HG03066 (cell line): Measurements from ENCODE around the gene FOCAD.
A peak's percentile ranks its signal among the peaks of the same experiment; 100 is the strongest.
"Not testable (repeated sequence)": the region's sequence is repeated elsewhere in the genome, so short reads cannot be mapped to it uniquely, and the experiment has no call there.

ENCODE experiments used
- ATAC-seq: cut with Tn5 transposase; IDR thresholded peaks from one replicate; pipeline ENCODE4 v1.9.1; 2021; ENCODE audit warnings: low read depth; ENCODE audit not compliant: unreplicated experiment

The FOCAD gene, protein sequence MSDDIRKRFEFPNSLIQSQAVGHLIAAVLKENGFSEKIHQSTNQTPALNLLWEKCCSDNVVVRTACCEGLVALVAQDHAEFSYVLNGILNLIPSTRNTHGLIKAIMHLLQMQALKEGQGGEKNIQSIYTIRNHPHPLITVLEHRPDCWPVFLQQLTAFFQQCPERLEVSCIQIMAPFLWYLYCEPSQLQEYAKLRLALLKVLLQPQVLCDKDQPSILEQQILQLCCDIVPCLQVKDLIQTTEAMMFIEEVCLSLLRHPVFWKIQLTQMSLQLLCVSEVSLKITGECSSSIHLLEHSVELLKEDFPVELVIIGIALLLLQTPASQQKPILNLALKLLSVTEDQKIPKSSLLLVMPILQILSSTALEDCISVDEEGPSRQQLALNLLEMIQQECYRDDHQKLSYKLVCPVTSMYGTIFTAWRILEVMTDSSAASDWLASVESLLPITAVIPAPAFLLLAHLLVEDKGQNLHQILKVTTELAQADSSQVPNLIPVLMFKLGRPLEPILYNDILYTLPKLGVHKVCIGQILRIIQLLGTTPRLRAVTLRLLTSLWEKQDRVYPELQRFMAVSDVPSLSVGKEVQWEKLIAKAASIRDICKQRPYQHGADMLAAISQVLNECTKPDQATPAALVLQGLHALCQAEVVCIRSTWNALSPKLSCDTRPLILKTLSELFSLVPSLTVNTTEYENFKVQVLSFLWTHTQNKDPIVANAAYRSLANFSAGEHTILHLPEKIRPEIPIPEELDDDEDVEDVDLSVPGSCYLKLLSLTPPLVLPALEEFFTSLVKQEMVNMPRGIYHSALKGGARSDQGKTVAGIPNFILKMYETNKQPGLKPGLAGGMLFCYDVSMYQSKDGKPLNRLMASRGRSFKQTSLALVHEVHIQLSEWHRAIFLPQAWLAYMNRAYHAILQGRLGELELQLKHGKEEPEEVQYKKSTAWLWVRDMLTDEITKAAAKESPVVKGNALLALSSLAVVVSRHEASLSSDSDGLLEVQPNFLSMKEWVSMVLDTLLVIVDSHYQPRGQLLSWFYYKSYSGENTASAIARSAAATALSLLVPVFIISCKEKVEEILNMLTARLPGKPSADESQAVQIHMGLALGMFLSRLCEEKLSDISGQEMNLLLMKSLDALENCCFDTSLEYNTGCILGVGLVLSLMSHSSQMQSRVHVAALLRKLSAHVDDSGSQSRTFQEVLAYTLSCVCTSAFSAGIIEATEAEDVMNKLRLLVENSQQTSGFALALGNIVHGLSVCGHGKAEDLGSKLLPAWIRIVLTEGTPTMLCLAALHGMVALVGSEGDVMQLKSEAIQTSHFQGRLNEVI (N-terminal part only)

GRCh38 chr9:20684035-20684874 lies at the start of gene FOCAD:
Gene FOCAD (plus strand): TSS chr9:20684259. CDS start chr9:20715354, 31,095 bp downstream.
- ATAC-seq = peak; percentile 98

DNA sequence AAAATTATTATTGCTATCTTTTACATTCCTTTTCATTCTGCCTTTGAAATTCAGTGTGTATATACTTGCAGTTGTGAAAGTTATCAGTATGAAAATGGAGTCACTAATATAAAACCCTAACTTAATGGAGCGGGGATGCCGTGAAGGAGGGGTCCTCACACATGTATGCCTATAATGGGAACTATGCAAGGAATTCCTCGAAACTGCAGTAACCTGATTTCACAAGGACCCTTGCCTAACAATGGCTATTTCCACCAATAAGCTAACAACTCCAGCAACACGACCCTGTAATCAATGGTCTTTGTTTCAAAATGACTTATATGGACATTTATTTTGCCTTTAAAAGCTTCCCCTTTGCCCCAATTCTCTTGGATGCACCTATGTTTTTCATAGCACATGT lies 49.2 kb upstream of the FOCAD start:
- no peak for ATAC-seq

DNA sequence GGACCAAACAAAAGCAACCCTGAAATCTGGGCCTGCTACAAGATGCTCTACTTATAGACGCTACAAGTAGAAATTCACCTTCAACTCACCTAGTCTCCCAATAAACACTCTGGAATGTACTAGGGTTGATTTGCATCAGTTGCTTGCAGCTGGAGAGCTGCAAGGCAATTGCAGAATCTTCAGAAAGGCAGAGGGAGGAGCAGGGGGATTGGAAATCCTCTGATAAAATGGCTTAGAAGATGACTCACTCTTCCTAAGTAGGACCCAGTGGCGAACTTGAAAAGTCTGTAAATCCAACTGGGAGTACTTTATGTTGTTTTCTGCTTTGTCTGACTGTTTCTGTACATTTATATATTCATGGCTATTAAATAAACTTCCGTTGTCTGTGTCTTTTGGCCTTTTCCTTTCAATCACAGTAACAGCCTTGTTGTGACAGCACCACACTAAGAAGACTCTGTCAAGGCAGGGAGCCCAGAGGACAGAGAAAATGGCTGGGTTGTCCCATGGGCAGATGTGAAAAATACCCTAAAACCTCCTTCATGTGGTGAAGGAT lies 47.1 kb upstream of the FOCAD start:
- ATAC-seq = no peak

DNA sequence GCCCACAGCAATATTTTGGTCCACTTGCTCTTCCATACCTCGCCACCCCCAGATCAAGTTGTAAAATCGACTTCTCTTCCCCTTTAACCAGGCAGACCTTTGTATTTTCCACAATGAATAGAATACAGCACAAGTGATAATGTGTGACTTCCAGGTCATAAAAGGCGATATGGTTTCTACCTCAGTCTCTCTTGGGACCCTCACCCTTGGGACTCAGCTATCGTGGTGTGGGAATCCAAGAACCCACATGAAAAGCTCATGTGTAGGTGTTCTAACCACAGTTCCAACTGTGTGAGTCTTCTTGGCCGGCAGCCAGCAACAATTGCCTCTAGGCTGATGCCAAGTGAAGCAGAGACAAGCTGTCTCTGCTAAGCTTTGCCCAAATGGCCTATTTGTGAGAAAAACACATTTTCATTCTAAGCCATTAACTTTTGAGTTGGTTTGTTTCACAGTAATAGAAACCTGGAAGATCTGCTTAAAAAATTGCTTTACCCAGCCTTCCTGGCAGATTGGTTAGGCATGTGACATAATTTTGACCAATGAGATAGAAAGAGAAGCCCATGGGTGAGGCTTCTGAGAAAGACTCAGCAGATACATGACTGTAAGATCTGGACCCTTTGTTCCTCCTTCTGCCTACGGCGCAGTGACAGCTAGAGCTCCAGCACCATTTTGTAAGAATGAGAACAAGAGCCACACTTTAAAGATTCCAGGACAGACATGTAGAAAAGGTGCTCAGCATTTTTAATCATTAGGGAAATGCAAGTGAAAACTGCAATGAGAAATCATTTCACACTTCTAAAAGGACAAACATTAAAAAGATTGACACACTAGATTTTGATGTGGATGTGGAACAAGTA lies 43.5 kb upstream of the FOCAD start:
- ATAC-seq = peak; percentile 92

- no peak for ATAC-seq
These were observed 42.0 kb upstream of the FOCAD start for GRCh38 chr9:20642045-20642444.

DNA sequence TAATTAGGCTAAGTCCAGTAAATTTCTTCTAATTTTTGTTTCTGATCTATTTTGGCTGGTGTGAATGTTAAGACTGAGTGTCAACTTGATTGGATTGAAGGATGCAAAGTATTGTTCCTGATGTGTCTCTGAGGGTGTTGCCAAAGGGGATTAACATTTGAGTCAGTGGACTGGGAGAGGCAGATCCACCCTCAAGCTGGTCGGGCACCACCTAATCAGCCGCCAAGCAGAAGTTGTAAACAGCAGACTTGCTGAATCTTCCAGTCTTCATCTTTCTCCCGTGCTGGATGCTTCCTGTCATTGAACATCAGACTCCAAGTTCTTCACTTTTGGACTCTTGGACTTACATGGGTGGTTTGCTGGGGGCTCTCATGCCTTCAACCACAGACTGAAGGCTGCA lies 40.4 kb upstream of the FOCAD start:
- ATAC-seq = no peak

GRCh38 chr9:20646656-20647055 lies 37.4 kb upstream of the FOCAD start:
- no peak for ATAC-seq

GRCh38 chr9:20649381-20649780 lies 34.7 kb upstream of the FOCAD start:
- ATAC-seq = no peak

DNA sequence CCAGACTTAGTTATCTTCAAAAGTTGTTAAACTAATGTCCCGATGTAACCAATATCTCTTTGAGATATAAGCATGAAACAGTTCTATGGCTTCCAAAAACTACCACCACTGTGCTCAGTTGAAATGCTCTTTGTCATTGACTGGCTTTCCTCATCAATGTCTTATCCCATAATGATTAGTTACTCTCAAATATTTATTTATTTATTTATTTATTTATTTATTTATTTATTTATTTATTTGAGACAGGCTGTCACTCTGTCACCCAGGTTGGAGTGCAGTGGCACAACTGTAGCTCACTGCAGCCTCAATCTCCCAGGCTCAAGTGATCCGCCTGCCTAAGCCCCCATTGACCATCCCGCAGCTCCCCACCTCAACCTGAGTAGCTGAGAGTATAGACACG lies 33.7 kb upstream of the FOCAD start:
- ATAC-seq = no peak

DNA sequence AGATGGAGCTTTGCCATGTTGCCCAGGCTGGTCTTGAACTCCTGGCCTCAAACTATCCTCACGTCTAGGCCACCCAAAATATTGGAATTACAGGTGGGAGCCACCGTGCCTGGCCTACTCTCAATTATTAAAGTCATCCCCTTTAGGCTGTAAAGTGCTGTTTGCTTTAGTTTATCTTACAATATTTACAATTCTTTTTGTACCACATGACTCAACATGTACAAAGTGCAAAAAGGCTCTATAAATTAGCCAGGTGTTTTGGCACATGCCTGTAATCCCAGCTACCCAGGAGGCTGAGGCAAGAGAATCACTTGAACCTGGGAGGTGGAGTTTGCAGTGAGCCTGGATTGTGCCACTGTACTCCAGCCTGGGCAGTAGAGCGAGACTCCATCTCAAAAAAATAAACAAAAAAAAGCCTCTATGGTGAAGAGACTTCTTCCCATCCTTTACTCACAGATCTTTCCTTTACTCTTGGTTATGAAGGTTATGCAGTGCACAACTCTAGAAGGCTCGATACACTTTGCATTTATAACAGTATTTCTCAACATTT lies 33.2 kb upstream of the FOCAD start:
- no peak for ATAC-seq

- no peak for ATAC-seq
These were observed 32.1 kb upstream of the FOCAD start for GRCh38 chr9:20651939-20652338.

DNA sequence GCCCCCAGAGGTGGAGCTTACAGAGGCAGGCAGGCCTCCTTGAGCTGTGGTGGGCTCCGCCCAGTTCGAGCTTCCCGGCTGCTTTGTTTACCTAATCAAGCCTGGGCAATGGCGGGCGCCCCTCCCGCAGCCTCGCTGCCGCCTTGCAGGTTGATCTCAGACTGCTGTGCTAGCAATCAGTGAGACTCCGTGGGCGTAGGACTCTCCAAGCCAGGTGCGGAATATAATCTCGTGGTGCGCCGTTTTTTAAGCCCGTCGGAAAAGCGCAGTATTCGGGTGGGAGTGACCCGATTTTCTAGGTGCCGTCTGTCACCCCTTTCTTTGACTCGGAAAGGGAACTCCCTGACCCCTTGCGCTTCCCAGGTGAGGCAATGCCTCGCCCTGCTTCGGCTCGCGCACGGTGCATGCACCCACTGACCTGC lies 25.8 kb upstream of the FOCAD start:
- not testable (repeated sequence) for ATAC-seq

GRCh38 chr9:20658677-20659473 lies 25.2 kb upstream of the FOCAD start:
- ATAC-seq = no peak

- ATAC-seq = no peak
These were observed 24.5 kb upstream of the FOCAD start for GRCh38 chr9:20659474-20659967.

DNA sequence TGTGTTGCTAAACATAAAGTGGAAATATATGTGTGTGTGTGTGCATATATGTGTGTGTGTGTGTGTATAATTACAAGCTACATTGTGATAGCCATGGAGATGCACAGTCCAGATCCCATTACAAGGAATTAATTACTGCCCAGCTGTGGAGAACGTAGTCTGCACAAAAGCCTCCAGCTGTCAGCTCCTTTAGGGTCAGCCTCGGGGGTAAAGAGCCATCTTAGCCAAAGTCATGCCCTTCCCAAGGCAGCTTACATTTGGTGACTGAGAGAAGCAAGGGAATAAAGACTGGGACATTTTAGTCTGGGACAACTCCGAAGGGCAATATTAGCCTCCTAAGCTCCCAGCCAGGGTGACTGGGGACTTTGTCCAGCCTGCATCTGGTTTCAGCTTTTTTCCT lies 21.9 kb upstream of the FOCAD start:
- no peak for ATAC-seq

DNA sequence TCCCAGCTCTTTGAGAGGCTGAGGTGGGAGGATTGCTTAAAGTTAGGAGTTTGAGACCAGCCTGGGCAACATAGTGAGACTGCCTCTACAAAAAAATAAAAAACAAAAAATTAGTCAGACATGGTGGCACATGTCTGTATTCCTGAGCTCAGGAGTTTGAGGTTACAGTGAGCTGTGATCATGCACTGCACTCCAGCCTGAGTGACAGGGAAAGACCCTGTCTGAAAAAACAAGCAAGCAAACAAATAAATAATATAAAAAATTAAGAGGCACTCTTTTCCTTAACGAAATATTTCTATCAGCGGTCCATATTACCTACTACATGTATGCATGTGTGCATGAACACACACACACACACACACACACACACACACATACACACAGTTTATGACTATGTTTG lies 20.9 kb upstream of the FOCAD start:
- ATAC-seq = no peak

DNA sequence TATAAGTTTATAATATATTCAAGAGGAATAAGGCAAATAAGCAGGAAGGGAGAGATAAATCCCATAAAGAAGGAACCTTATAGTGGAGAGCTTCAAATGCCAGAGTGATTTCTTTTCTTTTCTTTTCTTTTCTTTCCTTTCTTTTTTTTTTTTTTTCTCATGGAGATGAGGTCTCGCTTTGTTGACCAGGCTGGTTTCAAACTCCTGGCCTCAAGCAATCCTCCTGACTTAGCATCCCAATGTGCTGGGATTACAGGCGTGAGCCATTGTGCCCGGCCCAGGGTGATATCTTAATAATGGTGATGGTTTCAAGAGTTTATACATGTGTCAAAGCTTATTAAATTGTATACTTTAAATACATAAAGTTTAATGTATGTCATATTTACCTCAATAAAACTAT lies 19.6 kb upstream of the FOCAD start:
- no peak for ATAC-seq
